Gastroesophageal sphincter (tissue), 3 donors: ENCODE results near the gene TRIM45.

ENCODE experiments used
- POLR2A ChIP-seq, 2 donors: fragments of 450-650 bp; IDR thresholded peaks; one replicate each; pipeline ENCODE4 v1.6.1; 2017; ENCODE audit warnings: antibody characterized with exemption in 2 of 2, mild to moderate bottlenecking in 2 of 2, moderate library complexity in 1 of 2
- POLR2AphosphoS5 ChIP-seq: sonication (generic); formaldehyde crosslinking; IDR thresholded peaks from one replicate; pipeline ENCODE4 v1.6.1; 2017; ENCODE audit warnings: antibody characterized with exemption
- TF ChIP-seq, protein P1 (sequence below), 4 experiments: fragments of 200-600 bp in 2 of 4; fragments of 450-650 bp in 2 of 4; sonication (generic) in 1 of 4; IDR thresholded peaks; one replicate each; pipeline ENCODE4 v1.5.1; 2017 to 2019; ENCODE audit warnings: antibody characterized with exemption in 4 of 4, mild to moderate bottlenecking in 2 of 4, moderate library complexity in 2 of 4

DNA sequence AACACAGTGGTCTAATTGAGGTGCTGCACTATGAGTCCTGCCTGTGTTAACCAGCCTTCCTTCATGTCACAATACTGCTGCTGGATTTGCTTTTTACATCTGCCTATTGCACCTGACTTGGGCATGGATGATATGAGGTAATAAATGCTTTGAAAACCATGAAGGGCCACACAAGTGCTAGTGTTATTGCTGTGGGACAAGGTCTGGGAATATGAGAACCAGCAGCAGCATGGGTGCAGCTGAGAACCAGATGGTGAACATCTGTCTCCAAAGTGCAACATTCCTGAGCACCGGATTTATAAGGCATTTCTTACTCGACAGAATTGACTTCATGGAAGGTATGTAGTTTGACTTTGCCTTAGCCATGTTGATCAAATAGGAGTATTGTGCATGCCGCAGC is 16.6 kb downstream of the TRIM45 start:
- TF ChIP-seq, protein P1, sequence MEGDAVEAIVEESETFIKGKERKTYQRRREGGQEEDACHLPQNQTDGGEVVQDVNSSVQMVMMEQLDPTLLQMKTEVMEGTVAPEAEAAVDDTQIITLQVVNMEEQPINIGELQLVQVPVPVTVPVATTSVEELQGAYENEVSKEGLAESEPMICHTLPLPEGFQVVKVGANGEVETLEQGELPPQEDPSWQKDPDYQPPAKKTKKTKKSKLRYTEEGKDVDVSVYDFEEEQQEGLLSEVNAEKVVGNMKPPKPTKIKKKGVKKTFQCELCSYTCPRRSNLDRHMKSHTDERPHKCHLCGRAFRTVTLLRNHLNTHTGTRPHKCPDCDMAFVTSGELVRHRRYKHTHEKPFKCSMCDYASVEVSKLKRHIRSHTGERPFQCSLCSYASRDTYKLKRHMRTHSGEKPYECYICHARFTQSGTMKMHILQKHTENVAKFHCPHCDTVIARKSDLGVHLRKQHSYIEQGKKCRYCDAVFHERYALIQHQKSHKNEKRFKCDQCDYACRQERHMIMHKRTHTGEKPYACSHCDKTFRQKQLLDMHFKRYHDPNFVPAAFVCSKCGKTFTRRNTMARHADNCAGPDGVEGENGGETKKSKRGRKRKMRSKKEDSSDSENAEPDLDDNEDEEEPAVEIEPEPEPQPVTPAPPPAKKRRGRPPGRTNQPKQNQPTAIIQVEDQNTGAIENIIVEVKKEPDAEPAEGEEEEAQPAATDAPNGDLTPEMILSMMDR (IDR thresholded peaks at IDR 0.05): no peak
- TF ChIP-seq POLR2A (IDR thresholded peaks at IDR 0.05) (no peak), POLR2AphosphoS5 (no peak)
